Measurements from ENCODE around the gene CRTAC1. TPM values are rescaled to one million over a fixed set of nuclear protein-coding genes. Genes with fewer than 3 reads are reported as not detected.
A peak's percentile ranks its signal among the peaks of the same experiment; 100 is the strongest.

CRTAC1 gene
- total RNA-seq, 1 experiment from 2014 or later = not detected

DNA sequence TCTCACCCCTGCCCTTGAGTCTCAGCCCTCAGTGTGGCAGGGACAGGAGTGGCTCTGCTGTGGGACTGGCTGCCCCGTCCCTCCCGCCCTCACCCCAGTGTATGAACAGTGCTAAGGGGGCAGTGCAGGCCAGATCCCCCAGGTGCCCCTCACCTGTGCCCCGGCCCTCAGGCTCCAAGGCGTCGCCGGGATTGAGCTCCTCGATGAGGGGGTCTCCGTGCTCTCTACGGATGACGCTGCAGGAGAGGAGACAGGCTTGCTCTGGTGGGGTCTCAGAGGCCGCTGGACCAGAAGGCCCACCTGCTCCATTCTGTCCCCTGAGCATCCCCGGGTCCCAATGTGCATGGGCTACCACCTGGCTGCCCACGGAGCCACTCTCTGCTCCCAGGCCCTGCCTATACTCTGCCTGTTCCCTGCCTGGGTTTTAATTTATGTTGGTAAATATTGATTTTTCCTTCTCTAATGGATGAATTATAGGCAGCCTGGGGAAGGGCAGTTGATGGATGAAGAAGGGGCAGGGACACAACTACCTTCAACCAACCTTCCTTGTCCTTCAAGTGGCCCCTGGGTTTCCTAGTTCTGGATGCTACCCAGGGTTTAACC lies 133.6 kb downstream of the CRTAC1 start:
- DNase-seq (ENCODE audit: low read depth) = no peak

DNA sequence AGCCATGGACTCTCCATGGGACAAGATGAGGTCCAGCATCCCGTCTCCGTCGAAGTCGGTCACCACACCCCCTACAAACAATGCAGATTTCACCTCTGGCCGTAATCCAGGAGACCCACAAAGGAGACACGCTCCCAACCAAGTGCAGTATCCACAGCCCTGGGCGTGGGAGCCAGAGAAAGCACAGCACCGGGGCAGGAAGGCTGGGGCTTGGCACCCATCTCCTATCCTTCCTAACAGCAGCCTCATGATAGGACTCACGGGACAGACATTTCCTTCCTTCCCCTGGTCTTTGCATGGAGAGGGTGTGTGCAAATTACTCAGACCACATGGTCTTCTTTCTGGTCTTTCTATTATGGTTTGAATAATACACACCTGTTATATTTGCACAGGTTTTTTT lies 134.5 kb downstream of the CRTAC1 start:
- no peak for DNase-seq (ENCODE audit: low read depth)

DNA sequence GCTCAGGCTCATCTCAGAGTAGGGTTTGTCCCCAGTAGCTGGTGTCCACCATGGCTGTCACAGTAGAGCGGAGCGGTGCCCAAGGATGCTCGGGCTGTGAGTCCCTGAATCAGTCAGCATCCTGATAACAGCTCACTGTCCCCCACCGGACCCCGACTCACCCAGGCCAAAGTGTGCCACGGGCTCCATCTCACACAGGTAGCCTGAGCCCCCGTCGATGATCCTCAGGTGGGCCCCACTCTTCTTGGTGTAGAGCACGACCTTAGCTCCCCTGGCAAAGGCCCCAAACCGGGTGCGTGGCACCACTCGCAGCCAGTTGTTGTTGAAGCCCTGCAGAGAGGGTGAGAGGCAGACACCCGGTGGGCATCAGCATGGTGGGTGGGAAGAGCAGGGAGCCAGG lies 135.3 kb downstream of the CRTAC1 start:
- no peak for DNase-seq (ENCODE audit: low read depth)

DNA sequence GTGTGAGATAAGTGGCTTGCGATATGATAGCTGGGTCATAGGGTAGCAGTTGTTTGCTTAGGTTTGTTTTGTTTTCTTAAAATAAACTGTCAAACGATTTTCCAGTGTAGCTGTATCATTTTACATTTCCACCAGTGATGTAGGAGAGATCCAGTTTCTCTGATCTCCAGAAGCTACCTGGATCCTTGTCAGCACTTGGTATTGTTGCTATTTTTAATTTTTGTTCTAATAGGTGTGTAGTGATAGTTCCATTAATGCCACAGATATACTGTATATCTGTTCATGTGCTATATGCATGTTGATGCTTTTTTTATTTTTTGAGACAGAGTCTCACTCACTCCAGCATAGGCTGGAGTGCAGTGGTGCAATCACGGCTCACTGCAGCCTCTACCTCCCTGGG lies 136.3 kb downstream of the CRTAC1 start:
- DNase-seq (ENCODE audit: low read depth) = no peak

DNA sequence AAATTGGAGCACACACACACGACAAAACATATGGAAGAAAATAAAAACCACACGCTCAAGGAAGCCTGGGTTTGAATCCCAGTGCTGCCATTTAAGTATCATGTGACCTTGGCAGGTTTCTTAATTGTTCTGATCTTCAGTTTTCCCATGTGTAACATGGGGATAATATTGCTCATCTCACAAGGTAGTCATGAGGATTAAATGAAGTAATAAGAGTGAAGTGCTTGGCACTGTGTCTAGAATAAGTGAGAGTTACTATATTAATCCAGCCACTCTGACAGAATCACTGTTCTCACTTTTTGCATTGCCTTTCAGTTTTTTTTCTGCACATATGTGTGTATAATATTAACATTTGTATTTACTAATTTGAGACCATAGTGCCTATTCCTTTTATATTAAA lies 137.5 kb downstream of the CRTAC1 start:
- no peak for DNase-seq (ENCODE audit: low read depth)

DNA sequence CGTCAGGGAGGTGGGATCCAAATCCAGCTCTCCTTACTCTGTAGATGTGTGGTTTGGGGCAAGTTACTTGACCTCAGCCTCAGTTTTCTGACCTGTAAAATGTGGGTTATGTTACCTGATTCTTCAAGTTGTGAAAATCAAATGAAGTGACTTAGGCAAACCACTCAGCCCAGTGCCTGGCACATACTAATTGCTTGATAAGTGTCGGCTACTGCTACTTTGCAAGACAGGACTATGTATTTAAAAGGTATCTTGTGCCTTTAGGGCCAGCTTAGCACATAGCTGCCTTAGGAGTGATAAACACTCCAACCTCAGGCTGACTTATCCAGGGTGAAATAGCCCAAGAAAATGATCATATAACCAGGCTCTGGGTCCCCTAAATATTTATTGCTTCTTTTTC lies 137.9 kb downstream of the CRTAC1 start:
- no peak for DNase-seq (ENCODE audit: low read depth)

DNA sequence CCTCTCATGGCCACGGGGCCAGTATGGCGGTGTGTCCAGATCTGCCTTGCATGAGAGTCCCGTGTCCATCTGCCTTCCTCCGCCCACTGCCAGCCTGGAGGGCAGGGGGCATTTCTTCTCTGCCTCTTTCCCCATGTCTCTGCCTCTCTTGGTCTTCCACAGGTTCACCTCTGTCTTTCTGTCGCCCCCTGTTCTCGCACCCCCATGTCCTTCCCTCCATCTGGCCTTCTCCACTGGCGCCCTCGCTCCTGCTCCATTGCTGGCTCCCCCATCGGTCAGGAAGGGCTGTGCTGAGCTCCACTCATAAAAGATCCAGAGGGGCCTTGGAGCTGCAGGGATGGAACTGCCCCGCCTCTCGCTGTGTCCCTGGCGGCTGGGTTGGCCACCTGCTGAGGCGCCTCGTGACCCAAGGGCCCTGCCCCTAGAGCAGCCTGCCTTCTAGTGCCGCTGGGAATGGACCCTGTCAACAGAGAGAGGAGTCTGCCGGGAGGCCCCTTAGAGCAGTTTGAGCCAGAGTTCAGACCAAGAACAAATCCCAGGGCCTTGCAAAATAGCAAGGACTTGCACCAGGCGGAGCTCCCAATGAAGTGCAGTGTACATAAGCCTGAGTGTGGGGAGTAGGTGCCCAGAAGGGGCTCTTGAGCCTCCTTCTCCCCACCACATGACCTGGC lies 138.8 kb downstream of the CRTAC1 start:
- DNase-seq (ENCODE audit: low read depth) = no peak

DNA sequence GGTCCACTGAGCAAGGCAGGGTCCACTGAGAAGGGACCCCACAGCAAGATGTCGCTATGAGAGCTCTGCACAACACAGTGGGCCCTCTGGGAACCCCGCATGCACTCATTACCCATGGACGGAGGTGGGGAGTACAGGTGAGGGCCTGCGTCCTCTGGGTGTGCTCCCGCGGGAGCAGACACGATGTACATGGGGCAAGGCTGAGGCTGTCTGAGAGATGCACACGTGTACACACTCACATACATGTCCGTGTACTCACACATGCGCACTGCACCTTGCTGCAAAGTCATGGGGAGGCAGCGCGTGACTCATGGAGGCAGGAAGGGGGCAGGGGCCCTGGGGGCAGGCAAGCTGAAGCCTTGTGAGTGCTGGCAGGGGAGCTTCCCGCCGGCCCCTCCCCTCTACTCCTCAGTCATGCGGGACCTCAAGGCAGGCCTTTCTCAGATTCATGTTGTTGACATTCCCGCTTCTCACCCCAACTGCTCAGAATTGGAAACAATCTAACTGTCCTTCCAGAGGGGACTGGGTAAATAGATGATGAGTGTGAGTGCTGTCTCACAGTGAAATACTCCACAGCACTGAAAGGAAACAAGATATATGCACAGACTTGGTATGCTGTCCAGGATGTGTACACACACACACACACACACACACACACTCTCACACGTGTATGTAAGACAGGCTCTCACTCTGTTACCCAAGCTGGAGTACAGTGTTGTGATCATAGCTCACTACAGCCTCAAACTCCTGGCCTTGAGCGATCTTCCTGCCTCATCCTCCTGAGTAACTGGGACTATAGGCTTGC lies 140.8 kb downstream of the CRTAC1 start:
- peak; percentile 96 for DNase-seq (ENCODE audit: low read depth)

DNA sequence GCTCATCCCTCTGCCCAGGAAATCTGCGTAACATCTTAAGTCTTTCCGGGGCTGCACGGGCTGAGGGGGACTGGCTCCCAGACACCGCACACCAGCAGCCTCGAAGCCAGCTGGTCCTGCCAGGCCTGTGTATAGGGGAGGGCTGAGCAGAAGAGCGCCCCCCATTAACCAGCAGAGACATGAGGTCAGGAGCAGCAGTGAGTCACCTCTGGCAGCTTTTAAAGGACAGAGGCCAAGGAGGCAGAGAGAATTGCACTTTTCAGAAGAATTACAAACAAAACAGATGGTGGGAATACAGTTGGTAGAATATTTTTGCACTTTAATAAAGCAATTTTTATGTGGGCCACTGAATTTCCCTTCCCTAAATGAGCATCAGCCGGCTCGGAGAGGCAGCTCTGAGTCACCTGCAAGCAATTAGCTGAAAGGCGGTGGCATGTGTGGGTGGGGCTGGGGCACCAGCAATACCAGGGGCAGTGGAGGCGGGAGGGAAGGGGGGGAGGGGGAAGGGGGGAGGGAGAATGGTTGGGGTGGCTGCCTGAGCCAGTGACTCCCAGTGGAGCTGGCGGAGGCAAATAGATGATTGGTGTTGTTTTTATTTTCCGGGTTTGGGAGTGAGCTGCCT lies 141.7 kb downstream of the CRTAC1 start:
- DNase-seq (ENCODE audit: low read depth) = peak; percentile 90

DNA sequence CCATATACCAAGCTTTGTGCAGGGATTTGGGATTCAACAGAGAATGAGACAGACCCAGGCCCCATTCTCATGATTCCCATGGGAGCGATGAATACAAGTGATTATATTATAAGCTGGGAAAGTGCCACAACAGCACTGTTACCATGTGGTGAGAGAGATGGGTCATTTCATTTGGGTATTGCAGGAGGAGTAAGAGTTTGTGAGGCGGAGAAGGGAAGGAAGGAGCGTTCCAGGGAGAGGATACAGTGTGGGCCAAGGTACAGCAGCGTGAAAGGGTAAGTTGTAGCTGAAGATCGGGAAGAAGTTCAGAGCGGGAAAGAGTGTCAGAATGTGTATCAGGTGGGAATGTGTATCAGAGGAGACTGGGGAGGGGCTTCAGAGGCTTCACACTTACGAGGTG lies 142.3 kb downstream of the CRTAC1 start:
- DNase-seq (ENCODE audit: low read depth) = no peak

DNA sequence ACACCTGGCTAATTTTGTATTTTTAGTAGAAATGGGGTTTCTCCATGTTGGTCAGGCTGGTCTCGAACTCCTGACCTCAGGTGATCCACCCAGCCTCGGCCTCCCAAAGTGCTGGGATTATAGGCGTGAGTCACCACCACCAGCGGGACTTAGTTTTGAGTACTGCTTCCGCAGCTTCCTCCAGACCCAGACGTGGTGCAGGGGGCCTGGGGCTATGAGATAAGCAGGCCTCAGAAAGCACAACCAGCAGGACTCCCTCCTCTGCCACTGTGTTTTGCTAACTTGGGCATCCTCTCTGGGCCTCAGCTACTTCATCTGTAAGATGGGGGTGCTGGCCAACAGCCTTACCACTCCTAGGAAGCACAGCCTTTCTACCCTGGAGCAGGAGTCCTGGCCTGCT lies 143.0 kb downstream of the CRTAC1 start:
- DNase-seq (ENCODE audit: low read depth) = peak; percentile 82

DNA sequence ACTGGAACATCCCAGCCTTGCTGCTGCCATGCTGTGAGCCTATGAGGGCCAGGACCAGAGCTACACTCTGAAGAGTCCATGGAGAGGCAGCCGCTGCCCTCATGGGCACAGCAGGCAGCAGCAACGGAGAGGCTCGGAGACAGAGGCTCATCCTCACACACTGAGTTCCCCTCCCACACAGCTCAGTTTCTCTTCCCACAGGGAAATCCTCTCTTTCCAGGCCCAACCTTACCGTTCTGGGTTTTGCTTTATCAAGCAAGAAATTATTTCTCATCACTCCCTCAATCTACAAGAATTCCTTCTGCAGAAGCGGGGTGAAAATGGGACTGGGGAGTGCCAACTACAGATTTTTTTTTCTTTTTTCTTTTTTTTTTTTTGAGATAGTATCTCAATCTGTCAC lies 144.1 kb downstream of the CRTAC1 start:
- DNase-seq (ENCODE audit: low read depth) = no peak

DNA sequence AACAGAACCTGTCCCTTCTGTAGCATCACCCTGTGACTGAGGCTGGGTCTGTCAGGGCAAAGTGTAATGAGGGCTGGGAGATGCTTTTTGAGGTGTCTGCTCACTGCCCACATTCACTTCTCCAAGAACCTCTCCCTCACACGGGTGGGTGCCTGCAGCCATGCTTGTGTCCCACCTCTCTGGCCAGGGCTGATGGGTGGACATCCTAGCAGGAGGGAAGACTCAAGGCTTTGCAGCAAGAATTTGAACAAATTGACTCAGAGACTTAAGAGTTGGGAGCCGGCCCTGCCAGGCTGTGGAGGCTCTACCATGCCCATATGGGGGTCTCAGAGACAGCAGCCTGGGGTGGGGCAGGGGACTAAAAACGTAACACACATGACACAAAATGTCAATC lies 147.3 kb downstream of the CRTAC1 start:
- DNase-seq (ENCODE audit: low read depth) = no peak

DNA sequence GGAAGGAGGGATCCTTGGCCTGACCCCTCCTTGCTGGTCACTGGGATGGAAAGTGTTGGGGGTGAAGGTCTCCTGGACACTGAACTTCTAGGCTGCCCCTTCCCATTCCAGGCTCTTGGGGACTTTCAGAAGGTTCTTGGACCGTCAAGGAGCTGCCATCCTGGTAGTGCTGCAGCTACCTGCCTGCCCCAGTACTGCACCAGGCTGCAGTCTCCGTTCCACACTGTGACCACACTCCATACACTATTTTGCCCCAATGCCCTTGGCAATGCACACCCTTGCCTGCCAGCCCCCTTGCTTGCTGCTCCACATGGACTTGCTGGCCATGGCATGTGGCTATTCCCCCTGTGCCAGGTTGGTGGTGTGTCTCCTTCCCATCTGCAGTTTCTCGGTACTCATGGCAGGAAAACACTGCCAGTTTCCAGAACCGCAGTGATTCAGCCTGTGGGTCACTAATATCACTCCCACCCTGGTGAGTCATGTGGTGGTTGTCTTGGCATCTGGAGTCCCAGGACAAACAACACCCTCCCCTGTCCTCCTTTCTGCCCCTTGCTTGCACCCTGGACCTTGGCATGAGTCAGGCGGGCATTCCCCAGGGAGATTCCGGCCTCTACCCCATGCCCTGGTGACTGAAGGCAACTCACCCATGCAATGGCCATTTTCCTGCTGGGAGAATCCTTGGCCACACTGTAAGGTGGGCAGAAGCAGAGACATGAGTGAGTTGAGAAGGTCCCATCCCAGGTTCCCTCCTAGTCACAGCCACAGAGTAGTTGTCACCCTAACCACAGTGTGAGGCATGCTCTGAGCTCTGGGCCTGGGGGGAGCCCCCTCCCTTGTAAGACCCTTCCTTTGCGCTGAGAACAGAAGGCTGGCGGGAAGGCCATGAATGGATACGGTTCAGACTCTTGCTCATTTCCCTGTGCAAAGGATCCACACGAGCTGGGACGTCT lies 148.0 kb downstream of the CRTAC1 start:
- peak; percentile 99 for DNase-seq (ENCODE audit: low read depth)

DNA sequence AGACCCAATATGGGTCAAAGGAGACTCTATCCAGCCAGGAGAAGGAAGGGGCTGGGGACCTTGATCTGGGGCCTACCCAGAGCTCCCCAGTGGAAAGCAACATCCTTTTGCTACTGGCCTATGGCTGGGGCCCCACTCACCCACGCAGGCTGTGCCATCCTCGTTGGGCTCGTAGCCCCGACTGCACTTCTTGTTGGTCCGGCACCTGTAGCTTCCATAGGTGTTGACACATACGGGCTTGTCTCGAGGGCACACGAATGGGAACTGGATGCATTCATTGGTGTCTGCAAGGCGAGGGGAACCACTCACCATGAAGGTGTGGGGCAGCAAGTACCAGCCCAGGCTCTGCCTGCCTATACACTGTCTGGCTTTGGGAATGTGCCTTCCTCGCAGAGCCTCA lies 150.3 kb downstream of the CRTAC1 start:
- no peak for DNase-seq (ENCODE audit: low read depth)

DNA sequence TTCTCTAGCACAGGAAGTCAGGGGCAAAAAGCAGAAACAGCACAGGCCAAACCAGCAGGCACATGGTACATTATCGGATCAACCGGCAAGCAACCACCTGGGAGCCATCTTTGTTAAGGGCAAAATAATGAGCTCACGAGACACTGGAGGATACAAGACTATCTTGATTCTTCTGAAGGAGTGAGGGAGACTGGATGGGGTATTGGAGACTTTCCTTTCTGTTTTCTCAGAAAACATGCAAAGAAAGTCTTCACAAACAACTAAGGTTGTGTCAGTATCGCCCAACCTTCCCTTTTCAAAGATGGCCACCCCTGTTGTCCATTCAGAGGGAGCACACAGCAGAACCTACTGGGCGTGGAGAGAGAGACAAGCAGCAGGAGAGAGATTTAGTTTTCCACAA lies 151.2 kb downstream of the CRTAC1 start:
- no peak for DNase-seq (ENCODE audit: low read depth)

DNA sequence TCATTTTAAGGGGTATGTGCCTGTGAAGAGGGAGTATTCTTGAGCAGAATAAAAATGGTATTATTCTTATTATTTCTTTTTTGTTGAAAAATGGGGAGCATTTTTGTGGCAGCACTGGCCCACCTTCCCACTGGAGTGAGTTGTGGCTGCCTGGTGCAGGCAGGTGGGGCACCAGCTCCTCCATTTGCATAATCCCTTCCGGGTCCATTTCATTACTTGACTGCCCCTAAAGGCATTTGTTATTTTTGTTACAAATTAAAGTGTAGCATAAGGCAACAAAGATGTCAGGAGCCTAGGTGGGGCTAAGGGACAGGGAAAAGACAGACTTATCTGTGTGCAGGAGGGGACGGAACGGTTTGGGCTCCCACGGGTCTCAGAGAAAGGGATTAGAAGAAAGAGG lies 154.0 kb downstream of the CRTAC1 start:
- DNase-seq (ENCODE audit: low read depth) = no peak

DNA sequence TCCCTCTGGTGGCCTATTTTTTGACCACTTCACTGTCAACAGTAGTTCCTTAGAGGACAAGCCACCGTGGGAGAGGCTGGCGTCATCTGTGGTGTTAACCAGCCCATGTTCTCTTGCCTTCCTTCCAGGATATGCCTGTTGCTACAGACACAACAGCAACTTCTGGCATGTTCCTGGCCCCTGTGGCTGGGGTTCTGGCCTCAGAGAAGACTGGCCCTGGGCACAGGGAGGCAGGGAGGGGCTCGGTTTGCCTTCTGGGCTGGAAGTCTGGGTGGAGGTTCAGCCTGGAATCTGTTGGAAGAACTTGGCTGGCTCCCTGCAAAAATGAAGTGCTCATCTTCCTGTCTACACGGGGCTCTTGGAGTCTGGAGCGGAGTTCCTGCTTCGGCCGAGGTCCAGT lies 155.0 kb downstream of the CRTAC1 start:
- no peak for DNase-seq (ENCODE audit: low read depth)

DNA sequence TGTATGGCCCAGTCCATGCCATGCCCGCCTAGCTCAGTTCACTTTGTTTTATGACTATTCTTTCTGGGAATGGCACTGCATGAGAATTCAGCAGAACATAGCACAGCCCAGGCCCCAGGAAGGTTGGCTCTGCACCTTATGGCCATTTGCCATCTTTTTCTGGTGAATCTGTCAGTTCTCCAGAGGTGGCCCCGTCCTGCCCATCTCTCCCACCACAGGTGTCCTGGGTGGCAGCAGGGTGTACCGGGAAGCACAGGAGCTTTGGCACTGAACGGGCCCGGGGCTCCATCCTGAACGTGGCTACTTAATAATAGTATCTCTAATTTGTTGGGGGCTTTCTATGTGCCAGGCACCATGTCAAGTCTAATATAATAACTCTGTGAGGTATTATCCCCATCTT lies 156.1 kb downstream of the CRTAC1 start:
- DNase-seq (ENCODE audit: low read depth) = no peak

DNA sequence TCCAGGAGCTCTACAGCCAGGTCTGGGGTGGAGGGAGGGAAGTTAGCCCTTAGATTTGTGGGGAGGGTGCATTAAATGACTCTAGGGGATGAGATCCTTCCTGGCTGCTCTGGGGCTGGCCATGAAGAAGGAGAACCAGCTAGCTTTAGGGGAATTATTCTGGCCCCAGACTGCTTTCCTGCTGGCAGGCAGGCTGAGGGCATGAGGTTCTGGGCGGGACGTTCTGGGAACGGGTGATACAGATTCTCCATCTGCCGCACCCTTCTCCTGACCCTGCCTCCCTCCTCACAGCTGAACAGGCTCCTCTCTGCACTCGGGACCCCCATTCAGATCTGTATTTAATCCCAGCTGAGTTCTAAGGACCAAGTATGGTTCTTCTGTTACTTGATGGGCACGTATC lies 156.9 kb downstream of the CRTAC1 start:
- DNase-seq (ENCODE audit: low read depth) = no peak

DNA sequence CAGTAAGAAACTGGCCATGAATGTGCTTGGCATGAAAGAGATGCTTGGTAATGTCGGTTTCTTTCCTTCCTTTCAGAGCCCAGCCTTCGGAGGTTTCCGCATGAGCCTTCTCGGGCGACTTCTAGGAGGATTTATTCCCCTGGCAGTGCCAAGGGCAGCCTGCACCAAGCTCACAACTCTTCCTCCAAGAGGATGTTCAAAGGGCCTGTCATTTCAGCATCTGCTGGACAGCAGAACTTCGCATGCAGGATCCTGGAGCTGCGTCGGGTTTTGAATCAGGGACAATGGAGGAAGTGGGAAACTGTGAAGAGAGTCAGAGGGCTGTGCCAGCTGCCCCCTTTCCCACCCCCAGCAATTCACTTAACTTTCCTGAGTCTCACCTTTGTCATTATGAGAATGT lies 159.4 kb downstream of the CRTAC1 start:
- no peak for DNase-seq (ENCODE audit: low read depth)
